Heart right ventricle (tissue), 16 donors: ENCODE data around the gene TOMM5. TPM values are rescaled to one million over a fixed set of nuclear protein-coding genes. Genes with fewer than 3 reads are reported as not detected.

Source experiments
- ATAC-seq, 8 donors: fragments of 200-7000 bp; cut with Tn5 transposase; one replicate each; pipeline ENCODE4 v1.9.1; 2020; ENCODE audit warnings: mild to moderate bottlenecking in 8 of 8, moderate library complexity in 8 of 8, moderate number of reproducible peaks in 1 of 8
- DNase-seq, 2 donors: peaks; one replicate each; pipeline ENCODE4 v3.0.0-alpha.2; 2020
- H3K27ac ChIP-seq, 10 donors: fragments of 200-600 bp; sonication (generic) in 2 of 10; one replicate each; pipeline versions ENCODE4 v1.5.0 to v1.8.0; 2020 to 2022; ENCODE audit warnings: mild to moderate bottlenecking in 3 of 10
- H3K27me3 ChIP-seq, 7 donors: fragments of 200-600 bp; one replicate each; pipeline ENCODE4 v1.8.0; 2021 to 2022; ENCODE audit warnings: mild to moderate bottlenecking in 2 of 7
- H3K36me3 ChIP-seq, 9 donors: fragments of 200-600 bp; sonication (generic) in 1 of 9; one replicate each; pipeline versions ENCODE4 v1.5.0 to v1.8.0; 2020 to 2022; ENCODE audit warnings: mild to moderate bottlenecking in 2 of 9
- H3K4me1 ChIP-seq, 9 donors: fragments of 200-600 bp; sonication (generic) in 1 of 9; one replicate each; pipeline versions ENCODE4 v1.5.0 to v1.8.0; 2020 to 2022; ENCODE audit warnings: mild to moderate bottlenecking in 4 of 9
- H3K4me3 ChIP-seq, 10 donors: fragments of 200-600 bp; sonication (generic) in 2 of 10; one replicate each; pipeline versions ENCODE4 v1.5.0 to v1.8.0; 2020 to 2022; ENCODE audit warnings: mild to moderate bottlenecking in 7 of 10, moderate library complexity in 2 of 10
- H3K9me3 ChIP-seq, 11 donors: fragments of 200-600 bp in 10 of 11; sonication (generic) in 2 of 11; one replicate each; pipeline versions ENCODE4 v1.5.0 to v1.8.0; 2013 to 2022; ENCODE audit warnings: mild to moderate bottlenecking in 2 of 11, control low read depth in 1 of 11, moderate library complexity in 1 of 11
- WGBS, 2 donors: extraction: QIAGEN DNeasy Blood & Tissue Kit; methylation state at CpG; one replicate each; pipeline ENCODE4 v1.1.7; 2013; ENCODE audit warnings: inconsistent platforms in 1 of 2; 5-methylcytosine and 5-hydroxymethylcytosine counted together
- intact Hi-C, 10 donors: fragments of 100-400 bp; cut with DNase I; formaldehyde crosslinking; loops; one replicate each; pipeline versions ENCODE4 v1.11.1 to v1.14.2; 2022
- polyA plus RNA-seq, 2 donors: library from polyadenylated mRNA; stranded (reverse); fragments of 200-250 nt; gene quantifications; one replicate each; pipeline ENCODE4 v1.2.3, GENCODE V29; 2013
- total RNA-seq, 10 donors: library from RNA; stranded (reverse); fragmentation: NEBNext Ultra II Directional in 3 of 10; extraction: Animal tissue kit (Norgen Biotek cat#: 25700) in 3 of 10; gene quantifications; one replicate each; pipeline versions ENCODE4 v1.2.1 to v1.2.4, GENCODE V29; 2021 to 2023
- TF ChIP-seq, protein P1 (sequence below), 9 donors: fragments of 200-600 bp; sonication (generic) in 2 of 9; IDR thresholded peaks; one replicate each; pipeline versions ENCODE4 v1.5.0 to v1.8.0; 2021 to 2022; ENCODE audit warnings: antibody characterized with exemption in 9 of 9, mild to moderate bottlenecking in 5 of 9, moderate library complexity in 1 of 9
- donor health status: Arrhythmogenic right ventricular cardiomyopathy.
- donor health status: ischemic (EF 13 %, LVEDD 7.1; RV severe dilation, severe dysfunction).
- donor health status: healthy with polysubstance abuse.
- donor health status: DM: no; HTN: yes; CAD: no.
- donor health status: DM: no; HTN: no; CAD: no.
- donor health status: ischemic (EF 25% LVEDD 6.9; RV normal size, moderate dysfunction).
- donor health status: ischemic (EF 25% LVEDD 5.7; RV mildly dilated, moderate dysfunction).
- donor health status: healthy.
- donor health status: DM: yes; HTN: yes; CAD: no.
- donor health status: Ischemic cardiomyopathy.
- donor health status: ischemic (EF 35%, LVEDD 5.7; RV mildly dilated, moderate dysfunction).
- donor health status: nonischemic (EF 11% LVEDD 7.7; RV severe dilation, severe dysfunction).
- donor health status: DM: yes; HTN: yes; CAD: no.
- donor health status: PGD.
- donor health status: ischemic (EF 29% LVEDD 5.4; RV normal size, mild dysfunction).
- donor health status: nonischemic (EF 23%, LVEDD 6.1; RV moderate dilation, normal function).

TOMM5 gene
- total and polyA plus RNA-seq, 12 donors: 45.7 to 145 (median 52.8) TPM

DNA sequence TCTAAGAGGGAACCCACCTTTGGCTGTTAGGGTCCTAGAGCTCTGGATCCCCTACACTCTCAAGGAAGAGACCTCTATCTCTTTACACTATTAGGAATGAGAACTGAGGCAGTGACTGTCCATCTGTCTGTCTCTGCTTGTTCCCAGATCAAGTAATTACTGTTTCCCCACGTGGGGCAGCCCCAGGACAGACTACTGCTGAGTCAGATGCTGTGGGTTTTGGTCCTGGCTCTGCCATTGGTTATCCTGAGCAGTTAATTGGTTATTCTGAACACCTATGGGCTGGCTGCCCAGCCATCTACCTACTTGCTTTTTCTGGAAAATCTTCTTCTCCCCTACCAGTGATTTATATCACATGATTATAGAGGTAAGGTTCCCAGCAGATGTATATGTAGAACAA lies 49.5 kb downstream of the TOMM5 start:
- ATAC-seq (no peak), DNase-seq (no peak)
- Histone ChIP-seq H3K27ac (no peak overlapping the region), H3K9me3 (no peaks in the 10 kb centered on the region), H3K27me3 (no peaks in the 10 kb centered on the region), H3K36me3 (peaks cover 0 to 37% (median 0%) of the 10 kb centered on the region in 9 donors), H3K4me3 (no peak overlapping the region), H3K4me1 (peaks cover 0 to 11% (median 0%) of the 10 kb centered on the region in 9 donors)
- TF ChIP-seq, protein P1, sequence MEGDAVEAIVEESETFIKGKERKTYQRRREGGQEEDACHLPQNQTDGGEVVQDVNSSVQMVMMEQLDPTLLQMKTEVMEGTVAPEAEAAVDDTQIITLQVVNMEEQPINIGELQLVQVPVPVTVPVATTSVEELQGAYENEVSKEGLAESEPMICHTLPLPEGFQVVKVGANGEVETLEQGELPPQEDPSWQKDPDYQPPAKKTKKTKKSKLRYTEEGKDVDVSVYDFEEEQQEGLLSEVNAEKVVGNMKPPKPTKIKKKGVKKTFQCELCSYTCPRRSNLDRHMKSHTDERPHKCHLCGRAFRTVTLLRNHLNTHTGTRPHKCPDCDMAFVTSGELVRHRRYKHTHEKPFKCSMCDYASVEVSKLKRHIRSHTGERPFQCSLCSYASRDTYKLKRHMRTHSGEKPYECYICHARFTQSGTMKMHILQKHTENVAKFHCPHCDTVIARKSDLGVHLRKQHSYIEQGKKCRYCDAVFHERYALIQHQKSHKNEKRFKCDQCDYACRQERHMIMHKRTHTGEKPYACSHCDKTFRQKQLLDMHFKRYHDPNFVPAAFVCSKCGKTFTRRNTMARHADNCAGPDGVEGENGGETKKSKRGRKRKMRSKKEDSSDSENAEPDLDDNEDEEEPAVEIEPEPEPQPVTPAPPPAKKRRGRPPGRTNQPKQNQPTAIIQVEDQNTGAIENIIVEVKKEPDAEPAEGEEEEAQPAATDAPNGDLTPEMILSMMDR (IDR thresholded peaks at IDR 0.05): no peak
- intact Hi-C loops: no loop called here
- 76 to 87% methylated on average over 1 of the region's 1 CpG for WGBS, 2 donors

DNA sequence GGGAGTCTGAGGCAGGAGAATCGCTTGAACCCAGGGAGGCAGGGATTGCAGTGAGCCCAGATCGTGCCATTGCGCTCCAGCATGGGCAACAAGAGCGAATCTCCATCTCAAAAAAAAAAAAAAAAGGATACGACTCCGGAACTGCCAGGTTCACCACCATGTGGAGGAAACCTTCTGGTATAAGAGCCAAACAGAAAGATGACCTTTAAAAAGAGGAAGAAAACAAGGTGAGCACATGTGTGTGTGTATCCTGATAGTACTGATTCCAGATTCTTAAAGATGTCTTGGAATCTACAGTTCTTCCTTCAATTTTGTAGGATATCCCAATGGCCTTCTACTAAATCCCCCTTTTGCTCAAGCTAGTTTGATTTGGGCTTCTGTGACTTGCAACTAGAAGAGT lies 49.9 kb downstream of the TOMM5 start:
- Histone ChIP-seq H3K4me1 (peaks cover 0 to 11% (median 0%) of the 10 kb centered on the region in 9 donors), H3K27me3 (no peaks in the 10 kb centered on the region), H3K36me3 (peaks cover 0 to 41% (median 0%) of the 10 kb centered on the region in 9 donors), H3K27ac (no peak overlapping the region), H3K9me3 (no peaks in the 10 kb centered on the region), H3K4me3 (no peak overlapping the region)
- WGBS, 2 donors: 97 to 99% methylated on average over 6 of the region's 6 CpGs
- TF ChIP-seq, protein P1 (IDR thresholded peaks at IDR 0.05): no peak
- intact Hi-C loops: no loop called here
- no peak for ATAC-seq
- DNase-seq: no peak

- no peak overlapping the region for H3K4me3 ChIP-seq
- 97 to 99% methylated on average over 8 of the region's 8 CpGs for WGBS, 2 donors
- H3K27ac ChIP-seq: no peak overlapping the region
- peaks cover 0 to 11% (median 0%) of the 10 kb centered on the region in 9 donors for H3K4me1 ChIP-seq
- TF ChIP-seq, protein P1 (IDR thresholded peaks at IDR 0.05): no peak
- intact Hi-C loops: no loop called here
- H3K27me3 ChIP-seq: no peaks in the 10 kb centered on the region
- ATAC-seq (peak in 1 of 8 donors; percentile 40), DNase-seq (no peak)
- H3K36me3 ChIP-seq: peaks cover 0 to 51% (median 6%) of the 10 kb centered on the region in 9 donors
- H3K9me3 ChIP-seq: no peaks in the 10 kb centered on the region
Observed at GRCh38 chr9:37541465-37541864, 50.9 kb downstream of the TOMM5 start.

- intact Hi-C loops: no loop called here
- H3K27ac ChIP-seq: peak overlapping the region in 1 of 10 donors; percentile 31
- ATAC-seq (peak; percentile 51 to 93 (median 82)), DNase-seq (peak; percentile 47 to 63)
- TF ChIP-seq, protein P1 (IDR thresholded peaks at IDR 0.05): peak in 1 of 9 donors; percentile 15
- H3K4me1 ChIP-seq: peaks cover 0 to 11% (median 0%) of the 10 kb centered on the region in 9 donors
- no peaks in the 10 kb centered on the region for H3K27me3 ChIP-seq
- no peaks in the 10 kb centered on the region for H3K9me3 ChIP-seq
- WGBS, 2 donors: 45 to 48% methylated on average over 3 of the region's 3 CpGs
- H3K4me3 ChIP-seq: no peak overlapping the region
- peaks cover 0 to 60% (median 6%) of the 10 kb centered on the region in 9 donors for H3K36me3 ChIP-seq
Observed at GRCh38 chr9:37540634-37541033, 51.8 kb downstream of the TOMM5 start.
